Activated B cell treated with CpG ODN at 0.5 μM for 24 hours (primary cell): ENCODE results near the gene PAQR9. TPM values are rescaled to one million over a fixed set of nuclear protein-coding genes. Genes with fewer than 3 reads are reported as not detected.

ENCODE experiments used
- ATAC-seq: fragments of 200-7000 bp; cut with Tn5 transposase; one replicate; pipeline ENCODE4 v1.10.0; 2021; ENCODE audit warnings: low read depth, mild to moderate bottlenecking, moderate library complexity
- CTCF ChIA-PET: fragments of 350-600 bp; sonication (Branson Sonifier 250); formaldehyde crosslinking; loops from one replicate; lab custom pipeline; 2021; ENCODE audit warnings: antibody characterized with exemption; lab: Charles Lee
- POLR2A ChIA-PET: fragments of 350-600 bp; sonication (Branson Sonifier 250); formaldehyde crosslinking; loops from one replicate; lab custom pipeline; 2021; ENCODE audit warnings: antibody characterized with exemption; lab: Charles Lee
- DNase-seq: peaks from one replicate; pipeline ENCODE4 v3.0.0; 2022
- H3K27ac Mint-ChIP-seq: one replicate; pipeline ENCODE4 v1.8.0; 2020; ENCODE audit warnings: mixed read lengths
- H3K27me3 Mint-ChIP-seq: one replicate; pipeline ENCODE4 v1.8.0; 2021; ENCODE audit warnings: mixed read lengths
- H3K36me3 Mint-ChIP-seq: one replicate; pipeline ENCODE4 v1.8.0; 2021; ENCODE audit warnings: low read depth, mixed read lengths
- H3K4me1 Mint-ChIP-seq: one replicate; pipeline ENCODE4 v1.8.0; 2021; ENCODE audit warnings: mixed read lengths
- H3K4me3 Mint-ChIP-seq: one replicate; pipeline ENCODE4 v1.8.0; 2020; ENCODE audit warnings: mild to moderate bottlenecking, mixed read lengths
- H3K9me3 Mint-ChIP-seq: one replicate; pipeline ENCODE4 v1.8.0; 2020; ENCODE audit warnings: mixed read lengths
- CTCF ChIP-seq: fragments of 200-600 bp; IDR thresholded peaks from one replicate; pipeline ENCODE4 v1.8.0; 2022; ENCODE audit warnings: antibody characterized with exemption, mild to moderate bottlenecking
- intact Hi-C: fragments of 100-400 bp; cut with micrococcal nuclease; formaldehyde crosslinking; loops from one replicate; pipeline ENCODE4 v1.15.1; 2024
- total RNA-seq: library from RNA; stranded (reverse); gene quantifications from 2 replicates; pipeline ENCODE4 v1.2.3, GENCODE V29; 2022

Gene PAQR9
- total RNA-seq, 1 donor from 2014 or later = not detected

GRCh38 chr3:142971431-142971830 is 8.0 kb upstream of the PAQR9 start:
- peaks cover 24% of the 10 kb centered on the region for H3K27me3 Mint-ChIP-seq

DNA sequence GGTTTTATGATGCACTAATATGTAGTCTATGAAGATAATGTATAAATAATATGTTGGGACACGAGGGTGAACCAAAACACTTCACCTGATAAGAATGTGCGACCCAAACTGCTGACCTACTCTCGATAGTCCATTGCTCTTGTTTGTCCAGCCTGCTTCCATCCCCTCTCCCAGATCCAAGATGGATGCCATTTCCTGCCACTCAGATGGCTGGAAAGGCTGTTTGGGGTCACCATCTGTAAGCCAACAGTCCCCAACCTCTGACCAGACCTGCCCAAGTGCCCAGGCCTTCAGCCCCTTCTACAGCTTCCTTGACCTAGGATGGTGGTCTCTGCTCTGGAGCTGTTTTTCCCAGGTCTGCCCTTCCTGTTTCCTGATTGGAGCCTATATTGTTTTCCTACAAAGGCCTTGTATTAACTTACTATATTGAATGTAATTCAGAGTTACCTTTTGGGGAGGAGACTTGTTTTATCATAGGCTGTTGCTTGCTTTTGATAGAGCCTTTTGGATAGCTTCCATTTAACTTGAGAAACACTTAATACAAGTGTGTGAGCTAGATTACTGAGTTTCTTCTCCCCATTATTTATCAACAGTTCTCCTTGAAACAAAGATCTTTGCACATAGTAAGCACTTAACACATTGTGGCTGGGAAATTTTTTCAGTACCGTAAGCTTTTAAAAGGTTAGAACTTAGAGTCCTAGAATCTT is 5.0 kb upstream of the PAQR9 start:
- H3K36me3 Mint-ChIP-seq = no peaks in the 10 kb centered on the region
- no peak overlapping the region for H3K27ac Mint-ChIP-seq
- H3K4me3 Mint-ChIP-seq = no peak overlapping the region
- H3K4me1 Mint-ChIP-seq = peaks cover 3% of the 10 kb centered on the region
- intact Hi-C loops = no loop called here
- ATAC-seq (no peak), DNase-seq (no peak)
- TF ChIP-seq CTCF = no peak
- POLR2A ChIA-PET = no interaction called here
- no peaks in the 10 kb centered on the region for H3K9me3 Mint-ChIP-seq
- peaks cover 31% of the 10 kb centered on the region for H3K27me3 Mint-ChIP-seq
- CTCF ChIA-PET = interaction anchor here (0.6 kb wide), 1 partner anchor 16 kb away, joined by 3 read pairs; no protein-coding TSS in a partner anchor

More at GRCh38 chr3:142971431-142971830, 8.0 kb upstream of the PAQR9 start:
- Mint-ChIP-seq H3K4me1 (no peaks in the 10 kb centered on the region), H3K27ac (no peak overlapping the region), H3K9me3 (no peaks in the 10 kb centered on the region), H3K36me3 (no peaks in the 10 kb centered on the region), H3K4me3 (no peak overlapping the region)
- no peak for ATAC-seq
- intact Hi-C loops = no loop called here
- POLR2A ChIA-PET = no interaction called here
- CTCF ChIA-PET = no interaction called here
- no peak for TF ChIP-seq CTCF
- no peak for DNase-seq

GRCh38 chr3:142966808-142967207 is 3.3 kb upstream of the PAQR9 start:
- peaks cover 13% of the 10 kb centered on the region for H3K4me1 Mint-ChIP-seq
- no peak for ATAC-seq
- DNase-seq = no peak
- ChIA-PET CTCF (no interaction called here), POLR2A (no interaction called here)
- no peaks in the 10 kb centered on the region for H3K36me3 Mint-ChIP-seq
- TF ChIP-seq CTCF = no peak
- H3K27me3 Mint-ChIP-seq = peaks cover 35% of the 10 kb centered on the region
- no peak overlapping the region for H3K27ac Mint-ChIP-seq
- intact Hi-C loops = no loop called here
- no peaks in the 10 kb centered on the region for H3K9me3 Mint-ChIP-seq
- H3K4me3 Mint-ChIP-seq = no peak overlapping the region

- Mint-ChIP-seq H3K36me3 (no peaks in the 10 kb centered on the region), H3K9me3 (no peaks in the 10 kb centered on the region), H3K27me3 (peaks cover 37% of the 10 kb centered on the region), H3K27ac (no peak overlapping the region), H3K4me3 (no peak overlapping the region), H3K4me1 (peaks cover 13% of the 10 kb centered on the region)
- ATAC-seq = no peak
- ChIA-PET CTCF (no interaction called here), POLR2A (no interaction called here)
- no peak for DNase-seq
- intact Hi-C loops = no loop called here
- no peak for TF ChIP-seq CTCF
Measured at GRCh38 chr3:142965581-142965980, 2.1 kb upstream of the PAQR9 start.

- H3K36me3 Mint-ChIP-seq = no peaks in the 10 kb centered on the region
- intact Hi-C loops = no loop called here
Measured at GRCh38 chr3:142963234-142963515, 299 bp downstream of the PAQR9 start.

More at GRCh38 chr3:142963234-142963515, 299 bp downstream of the PAQR9 start:
- Mint-ChIP-seq H3K4me1 (peaks cover 13% of the 10 kb centered on the region), H3K27ac (no peak overlapping the region), H3K4me3 (peak overlapping the region; percentile 75), H3K27me3 (peaks cover 44% of the 10 kb centered on the region), H3K9me3 (no peaks in the 10 kb centered on the region)
- ATAC-seq (no peak), DNase-seq (no peak)
- CTCF ChIA-PET = no interaction called here
- TF ChIP-seq CTCF = no peak
- POLR2A ChIA-PET = no interaction called here
